ENCODE results near the gene DPYSL4. TPM values are rescaled to one million over a fixed set of nuclear protein-coding genes. Genes with fewer than 3 reads are reported as not detected.

The DPYSL4 gene
- total RNA-seq, 2 donors from 2014 or later: 4.1 to 22.6 TPM

- intact Hi-C loops (cut with DNase I): loop anchor here (10.0 kb wide), 1 partner anchor 111 kb away; no protein-coding TSS in a partner anchor
- no peaks in the 10 kb centered on the region for H3K27me3 ChIP-seq (replicated peaks; ENCODE audit: insufficient read depth)
- WGBS: 78% methylated on average over 8 of the region's 8 CpGs
Observed at GRCh38 chr10:132146271-132146671, 40.5 kb upstream of the DPYSL4 start.

GRCh38 chr10:132146941-132147915 lies 39.5 kb upstream of the DPYSL4 start:
- TF ChIP-seq CTCF (IDR thresholded peaks at IDR 0.05) (no peak), POLR2A (IDR thresholded peaks at IDR 0.05) (no peak), POLR2AphosphoS5 (IDR thresholded peaks at IDR 0.05) (no peak)
- H3K4me1 ChIP-seq (replicated peaks): no peaks in the 10 kb centered on the region
- DNase-seq (ENCODE audit: low spot score): no peak
- 80% methylated on average over 31 of the region's 31 CpGs for WGBS
- no peaks in the 10 kb centered on the region for H3K27me3 ChIP-seq (replicated peaks; ENCODE audit: insufficient read depth)
- H3K4me3 ChIP-seq: no peak overlapping the region
- no peak overlapping the region for H3K27ac ChIP-seq
- intact Hi-C loops (cut with DNase I): loop anchor here (10.0 kb wide), 1 partner anchor 112 kb away; no protein-coding TSS in a partner anchor
- H3K9me3 ChIP-seq: no peaks in the 10 kb centered on the region
- H3K36me3 ChIP-seq: no peaks in the 10 kb centered on the region

More at GRCh38 chr10:132146271-132146671, 40.5 kb upstream of the DPYSL4 start:
- H3K27ac ChIP-seq: no peak overlapping the region
- no peaks in the 10 kb centered on the region for H3K4me1 ChIP-seq (replicated peaks)
- DNase-seq (ENCODE audit: low spot score): no peak
- H3K9me3 ChIP-seq: no peaks in the 10 kb centered on the region
- TF ChIP-seq CTCF (IDR thresholded peaks at IDR 0.05): no peak
- no peak for TF ChIP-seq POLR2A (IDR thresholded peaks at IDR 0.05)
- no peak for TF ChIP-seq POLR2AphosphoS5 (IDR thresholded peaks at IDR 0.05)
- H3K36me3 ChIP-seq: no peaks in the 10 kb centered on the region
- H3K4me3 ChIP-seq: no peak overlapping the region

- intact Hi-C loops (cut with DNase I): loop anchor here (10.0 kb wide), 1 partner anchor 114 kb away; no protein-coding TSS in a partner anchor
- H3K9me3 ChIP-seq: no peaks in the 10 kb centered on the region
- DNase-seq (ENCODE audit: low spot score): no peak
Observed at GRCh38 chr10:132148261-132149251, 38.2 kb upstream of the DPYSL4 start.

GRCh38 chr10:132149271-132149670 lies 37.5 kb upstream of the DPYSL4 start:
- WGBS: 84% methylated on average over 21 of the region's 23 CpGs
- no peaks in the 10 kb centered on the region for H3K9me3 ChIP-seq
- TF ChIP-seq POLR2AphosphoS5 (IDR thresholded peaks at IDR 0.05): no peak
- no peak for TF ChIP-seq CTCF (IDR thresholded peaks at IDR 0.05)
- no peak for TF ChIP-seq POLR2A (IDR thresholded peaks at IDR 0.05)
- no peak overlapping the region for H3K4me3 ChIP-seq
- H3K27ac ChIP-seq: no peak overlapping the region
- no peaks in the 10 kb centered on the region for H3K36me3 ChIP-seq
- no peaks in the 10 kb centered on the region for H3K4me1 ChIP-seq (replicated peaks)
- intact Hi-C loops (cut with DNase I): loop anchor here (10.0 kb wide), 1 partner anchor 114 kb away; no protein-coding TSS in a partner anchor
- no peaks in the 10 kb centered on the region for H3K27me3 ChIP-seq (replicated peaks; ENCODE audit: insufficient read depth)
- DNase-seq (ENCODE audit: low spot score): no peak

More at GRCh38 chr10:132148261-132149251, 38.2 kb upstream of the DPYSL4 start:
- H3K4me1 ChIP-seq (replicated peaks): no peaks in the 10 kb centered on the region
- H3K36me3 ChIP-seq: no peaks in the 10 kb centered on the region
- H3K4me3 ChIP-seq: no peak overlapping the region
- 87% methylated on average over 43 of the region's 43 CpGs for WGBS
- TF ChIP-seq CTCF (IDR thresholded peaks at IDR 0.05) (no peak), POLR2AphosphoS5 (IDR thresholded peaks at IDR 0.05) (no peak), POLR2A (IDR thresholded peaks at IDR 0.05) (no peak)
- H3K27ac ChIP-seq: no peak overlapping the region
- no peaks in the 10 kb centered on the region for H3K27me3 ChIP-seq (replicated peaks; ENCODE audit: insufficient read depth)

Data from prostate gland (tissue), 2 donors.